ENCODE measurements around the gene ANKRD24. TPM values are rescaled to one million over a fixed set of nuclear protein-coding genes. Genes with fewer than 3 reads are reported as not detected.

The ANKRD24 gene
- total RNA-seq, 2 donors from 2014 or later, result 0.33 to 0.74 TPM

DNA sequence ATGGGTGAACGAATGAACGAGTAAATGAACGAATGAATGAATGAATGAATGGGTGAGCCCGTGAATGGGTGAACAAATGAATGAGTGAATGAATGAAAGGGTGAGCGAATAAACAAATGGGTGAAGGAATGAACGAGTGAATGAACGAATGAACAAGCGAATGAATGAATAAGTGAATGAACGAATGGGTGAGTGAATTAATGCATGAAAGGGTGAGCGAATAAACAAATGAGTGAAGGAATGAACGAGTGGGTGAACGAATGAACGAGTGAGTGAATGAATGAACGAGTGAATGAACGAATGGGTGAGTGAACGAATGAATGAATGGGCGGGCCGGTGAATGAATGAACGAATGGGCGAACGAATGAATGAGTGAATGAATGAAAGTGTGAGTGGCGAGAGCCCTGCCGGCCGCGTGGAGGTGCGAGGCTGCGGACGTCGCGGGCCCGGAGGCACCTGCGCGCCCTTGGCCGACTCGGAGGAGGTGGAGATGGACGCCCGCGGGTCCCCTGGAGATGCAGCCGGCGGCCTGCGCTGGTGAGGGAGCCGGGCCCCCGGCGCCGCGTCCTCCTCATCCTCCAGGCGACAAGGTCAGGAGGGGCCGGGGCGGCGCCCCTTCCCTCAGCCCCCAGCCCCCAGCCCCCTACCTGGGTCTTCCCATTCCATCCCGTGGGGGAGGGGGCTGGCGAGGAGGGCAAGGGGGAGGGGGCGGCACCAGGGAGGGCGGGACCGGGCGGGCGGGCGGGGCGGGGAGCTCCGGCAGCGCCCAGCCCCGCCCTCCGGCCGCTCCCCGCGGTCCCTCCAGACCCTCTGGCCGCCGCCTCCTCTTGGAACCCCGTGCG is 15.4 kb downstream of the ANKRD24 start:
- peaks cover 11 to 16% of the 10 kb centered on the region in 2 donors for H3K4me1 Mint-ChIP-seq (ENCODE audit: low read depth in 2 of 2)
- H3K27ac Mint-ChIP-seq, result peak overlapping the region in 1 of 2 donors; percentile 5
- peaks cover 11% of the 10 kb centered on the region for H3K36me3 Mint-ChIP-seq
- peaks cover 39 to 45% of the 10 kb centered on the region in 2 donors for H3K27me3 Mint-ChIP-seq
- no peak for ATAC-seq
- no peak overlapping the region for H3K4me3 Mint-ChIP-seq
- DNase-seq (ENCODE audit: low spot score), result no peak
- H3K9me3 Mint-ChIP-seq, result peaks cover 8% of the 10 kb centered on the region

- no peak overlapping the region for H3K27ac Mint-ChIP-seq
- ATAC-seq (no peak), DNase-seq (ENCODE audit: low spot score) (no peak)
- peaks cover 11 to 16% of the 10 kb centered on the region in 2 donors for H3K4me1 Mint-ChIP-seq (ENCODE audit: low read depth in 2 of 2)
- H3K9me3 Mint-ChIP-seq, result peaks cover 8% of the 10 kb centered on the region
- no peak overlapping the region for H3K4me3 Mint-ChIP-seq
- H3K36me3 Mint-ChIP-seq, result peaks cover 11% of the 10 kb centered on the region
- peaks cover 36 to 45% of the 10 kb centered on the region in 2 donors for H3K27me3 Mint-ChIP-seq
These were observed 16.1 kb downstream of the ANKRD24 start for GRCh38 chr19:4198467-4199126.

DNA sequence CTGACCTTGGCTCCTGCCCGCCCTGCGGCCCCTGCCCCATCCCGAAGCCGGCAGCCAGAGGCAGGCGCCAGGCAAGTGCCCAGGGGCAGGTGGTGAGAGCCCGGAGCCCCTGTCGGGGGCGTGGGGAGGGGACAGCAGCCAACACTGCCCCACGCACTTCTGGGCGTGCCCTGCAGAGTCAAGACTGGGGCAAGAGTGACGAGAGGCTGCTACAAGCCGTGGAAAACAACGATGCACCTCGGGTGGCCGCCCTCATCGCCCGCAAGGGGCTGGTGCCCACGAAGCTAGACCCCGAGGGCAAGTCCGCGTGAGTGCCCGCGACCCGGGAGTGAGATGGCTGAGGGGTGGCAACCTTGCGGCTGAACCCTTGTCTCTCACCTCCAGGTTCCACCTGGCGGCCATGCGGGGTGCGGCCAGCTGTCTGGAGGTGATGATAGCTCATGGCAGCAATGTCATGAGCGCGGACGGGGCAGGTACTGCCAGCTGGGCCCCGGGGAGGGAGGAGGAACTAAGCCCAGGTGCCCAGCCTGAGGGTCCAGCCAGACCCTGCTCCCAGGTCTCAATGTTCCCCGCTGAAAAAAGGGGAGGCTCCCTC is 17.3 kb downstream of the ANKRD24 start:
- ATAC-seq (peak in 1 of 2 donors; percentile 25), DNase-seq (ENCODE audit: low spot score) (no peak)
- H3K9me3 Mint-ChIP-seq, result peaks cover 8% of the 10 kb centered on the region
- peaks cover 11% of the 10 kb centered on the region for H3K36me3 Mint-ChIP-seq
- H3K27me3 Mint-ChIP-seq, result peaks cover 29 to 37% of the 10 kb centered on the region in 2 donors
- H3K4me3 Mint-ChIP-seq, result no peak overlapping the region
- no peak overlapping the region for H3K27ac Mint-ChIP-seq
- H3K4me1 Mint-ChIP-seq (ENCODE audit: low read depth in 2 of 2), result peaks cover 11 to 17% of the 10 kb centered on the region in 2 donors

GRCh38 chr19:4200940-4201542 is 18.6 kb downstream of the ANKRD24 start:
- DNase-seq (ENCODE audit: low spot score), result no peak
- H3K4me1 Mint-ChIP-seq (ENCODE audit: low read depth in 2 of 2), result peaks cover 11 to 17% of the 10 kb centered on the region in 2 donors
- H3K4me3 Mint-ChIP-seq, result no peak overlapping the region
- peaks cover 8% of the 10 kb centered on the region for H3K9me3 Mint-ChIP-seq
- ATAC-seq, result no peak
- H3K27ac Mint-ChIP-seq, result no peak overlapping the region
- H3K27me3 Mint-ChIP-seq, result peaks cover 25 to 33% of the 10 kb centered on the region in 2 donors
- peaks cover 11% of the 10 kb centered on the region for H3K36me3 Mint-ChIP-seq

DNA sequence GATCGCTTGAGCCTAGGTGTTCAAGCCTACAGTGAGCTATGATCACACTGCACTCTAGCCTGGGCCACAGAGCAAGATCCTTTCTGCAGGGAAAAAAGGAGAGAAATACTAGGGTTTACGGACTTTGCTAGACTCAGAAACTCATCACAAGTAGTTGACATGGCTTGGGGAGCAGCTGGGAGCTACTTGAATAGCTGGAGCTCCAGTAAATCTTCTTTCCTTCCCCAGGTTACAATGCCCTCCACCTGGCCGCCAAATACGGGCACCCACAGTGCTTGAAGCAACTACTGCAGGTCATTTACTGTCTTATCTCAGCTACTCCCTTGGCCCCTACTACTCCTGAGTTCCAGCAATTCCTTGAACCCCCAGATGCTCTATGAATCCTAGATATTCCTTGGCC is 19.3 kb downstream of the ANKRD24 start:
- no peak overlapping the region for H3K27ac Mint-ChIP-seq
- peaks cover 11% of the 10 kb centered on the region for H3K36me3 Mint-ChIP-seq
- peaks cover 8% of the 10 kb centered on the region for H3K9me3 Mint-ChIP-seq
- no peak overlapping the region for H3K4me3 Mint-ChIP-seq
- H3K4me1 Mint-ChIP-seq (ENCODE audit: low read depth in 2 of 2), result peaks cover 11 to 17% of the 10 kb centered on the region in 2 donors
- no peak for DNase-seq (ENCODE audit: low spot score)
- no peak for ATAC-seq
- H3K27me3 Mint-ChIP-seq, result peaks cover 26 to 30% of the 10 kb centered on the region in 2 donors

GRCh38 chr19:4206818-4207484 is 24.5 kb downstream of the ANKRD24 start:
- Mint-ChIP-seq H3K4me1 (ENCODE audit: low read depth in 2 of 2) (peaks cover 0 to 6% of the 10 kb centered on the region in 2 donors), H3K9me3 (no peaks in the 10 kb centered on the region), H3K4me3 (no peak overlapping the region), H3K36me3 (no peaks in the 10 kb centered on the region), H3K27ac (no peak overlapping the region), H3K27me3 (peaks cover 0 to 4% of the 10 kb centered on the region in 2 donors)
- ATAC-seq (no peak), DNase-seq (ENCODE audit: low spot score) (no peak)

- Mint-ChIP-seq H3K9me3 (no peaks in the 10 kb centered on the region), H3K27ac (no peak overlapping the region), H3K36me3 (no peaks in the 10 kb centered on the region), H3K27me3 (peaks cover 0 to 8% of the 10 kb centered on the region in 2 donors), H3K4me3 (no peak overlapping the region), H3K4me1 (ENCODE audit: low read depth in 2 of 2) (peaks cover 0 to 10% of the 10 kb centered on the region in 2 donors)
- no peak for DNase-seq (ENCODE audit: low spot score)
- no peak for ATAC-seq
These were observed 26.1 kb downstream of the ANKRD24 start for GRCh38 chr19:4208385-4209094.

DNA sequence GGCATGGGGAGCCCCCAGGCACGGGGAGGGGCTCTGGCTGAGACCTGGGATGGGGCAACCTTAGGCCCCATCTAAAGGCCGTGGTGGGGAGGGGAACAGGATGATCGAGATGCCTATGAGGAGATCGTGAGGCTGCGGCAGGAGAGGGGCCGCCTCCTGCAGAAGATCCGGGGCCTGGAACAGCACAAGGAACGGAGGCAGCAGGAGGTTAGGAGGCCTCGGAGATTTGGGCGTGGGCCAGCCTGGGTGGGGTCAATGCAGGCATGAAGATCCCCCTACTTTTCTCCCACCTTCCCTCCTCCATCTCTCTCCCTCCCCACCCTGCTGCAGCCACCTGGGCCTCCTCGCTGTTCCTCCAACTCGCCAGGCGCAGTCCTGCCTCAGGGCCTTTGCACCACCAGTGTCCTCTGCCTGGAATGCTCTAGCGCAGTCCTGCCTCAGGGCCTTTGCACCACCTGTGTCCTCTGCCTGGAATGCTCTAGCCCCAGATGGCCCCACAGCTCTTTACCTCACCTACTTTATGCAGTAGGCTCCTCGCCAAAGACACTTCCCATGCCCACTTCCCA is 27.8 kb downstream of the ANKRD24 start:
- Mint-ChIP-seq H3K4me1 (ENCODE audit: low read depth in 2 of 2) (peaks cover 11 to 20% of the 10 kb centered on the region in 2 donors), H3K9me3 (no peaks in the 10 kb centered on the region), H3K36me3 (no peaks in the 10 kb centered on the region), H3K27me3 (peaks cover 0 to 11% of the 10 kb centered on the region in 2 donors), H3K4me3 (no peak overlapping the region), H3K27ac (no peak overlapping the region)
- DNase-seq (ENCODE audit: low spot score) (no peak), ATAC-seq (no peak)

DNA sequence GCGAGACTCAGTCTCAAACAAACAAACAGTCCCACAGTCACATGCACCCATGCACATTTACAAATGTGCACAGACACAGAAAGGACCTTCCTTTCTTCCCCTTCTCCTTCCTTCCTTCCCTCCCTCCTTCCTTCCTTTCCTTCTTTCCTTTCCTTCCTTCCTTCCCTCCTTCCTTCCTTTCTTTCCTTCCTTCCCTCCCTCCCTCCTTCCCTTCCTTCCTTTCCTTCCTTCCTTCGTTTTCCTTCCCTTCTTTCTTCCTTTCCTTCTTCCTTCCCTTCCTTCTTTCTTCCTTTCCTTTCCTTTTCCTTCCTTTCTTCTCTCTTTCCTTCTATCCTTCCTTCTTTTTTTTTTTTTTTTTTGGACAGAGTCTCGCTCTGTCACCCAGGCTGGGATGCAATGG is 30.6 kb downstream of the ANKRD24 start:
- DNase-seq (ENCODE audit: low spot score) (no peak), ATAC-seq (no peak)
- H3K27me3 Mint-ChIP-seq, result peaks cover 0 to 7% of the 10 kb centered on the region in 2 donors
- H3K36me3 Mint-ChIP-seq, result no peaks in the 10 kb centered on the region
- H3K4me3 Mint-ChIP-seq, result no peak overlapping the region
- no peaks in the 10 kb centered on the region for H3K9me3 Mint-ChIP-seq
- H3K4me1 Mint-ChIP-seq (ENCODE audit: low read depth in 2 of 2), result peaks cover 11 to 20% of the 10 kb centered on the region in 2 donors
- H3K27ac Mint-ChIP-seq, result no peak overlapping the region

- ATAC-seq (no peak), DNase-seq (ENCODE audit: low spot score) (no peak)
- peaks cover 11 to 17% of the 10 kb centered on the region in 2 donors for H3K4me1 Mint-ChIP-seq (ENCODE audit: low read depth in 2 of 2)
- no peak overlapping the region for H3K4me3 Mint-ChIP-seq
- H3K36me3 Mint-ChIP-seq, result no peaks in the 10 kb centered on the region
- H3K27ac Mint-ChIP-seq, result no peak overlapping the region
- no peaks in the 10 kb centered on the region for H3K9me3 Mint-ChIP-seq
- peaks cover 0 to 7% of the 10 kb centered on the region in 2 donors for H3K27me3 Mint-ChIP-seq
These were observed 33.3 kb downstream of the ANKRD24 start for GRCh38 chr19:4215807-4216206.

DNA sequence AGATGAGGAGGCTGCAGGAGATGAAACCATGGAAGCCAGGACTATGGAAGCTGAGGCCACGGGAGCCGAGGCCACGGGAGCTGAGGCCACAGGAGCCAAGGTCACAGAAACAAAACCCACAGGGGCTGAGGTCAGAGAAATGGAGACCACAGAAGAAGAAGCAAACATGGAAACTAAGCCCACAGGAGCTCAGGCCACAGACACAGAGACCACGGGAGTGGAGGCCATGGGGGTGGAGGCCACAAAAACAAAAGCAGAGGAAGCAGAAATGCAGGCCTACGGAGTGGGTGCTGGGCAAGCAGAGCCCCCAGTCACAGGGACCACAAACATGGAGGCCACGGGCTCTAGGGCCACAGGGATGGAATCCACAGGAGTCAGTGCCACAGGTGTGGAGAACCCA is 34.4 kb downstream of the ANKRD24 start:
- H3K36me3 Mint-ChIP-seq, result no peaks in the 10 kb centered on the region
- H3K27ac Mint-ChIP-seq, result no peak overlapping the region
- peaks cover 0 to 7% of the 10 kb centered on the region in 2 donors for H3K27me3 Mint-ChIP-seq
- DNase-seq (ENCODE audit: low spot score) (no peak), ATAC-seq (no peak)
- H3K9me3 Mint-ChIP-seq, result no peaks in the 10 kb centered on the region
- H3K4me1 Mint-ChIP-seq (ENCODE audit: low read depth in 2 of 2), result peaks cover 11 to 19% of the 10 kb centered on the region in 2 donors
- no peak overlapping the region for H3K4me3 Mint-ChIP-seq

DNA sequence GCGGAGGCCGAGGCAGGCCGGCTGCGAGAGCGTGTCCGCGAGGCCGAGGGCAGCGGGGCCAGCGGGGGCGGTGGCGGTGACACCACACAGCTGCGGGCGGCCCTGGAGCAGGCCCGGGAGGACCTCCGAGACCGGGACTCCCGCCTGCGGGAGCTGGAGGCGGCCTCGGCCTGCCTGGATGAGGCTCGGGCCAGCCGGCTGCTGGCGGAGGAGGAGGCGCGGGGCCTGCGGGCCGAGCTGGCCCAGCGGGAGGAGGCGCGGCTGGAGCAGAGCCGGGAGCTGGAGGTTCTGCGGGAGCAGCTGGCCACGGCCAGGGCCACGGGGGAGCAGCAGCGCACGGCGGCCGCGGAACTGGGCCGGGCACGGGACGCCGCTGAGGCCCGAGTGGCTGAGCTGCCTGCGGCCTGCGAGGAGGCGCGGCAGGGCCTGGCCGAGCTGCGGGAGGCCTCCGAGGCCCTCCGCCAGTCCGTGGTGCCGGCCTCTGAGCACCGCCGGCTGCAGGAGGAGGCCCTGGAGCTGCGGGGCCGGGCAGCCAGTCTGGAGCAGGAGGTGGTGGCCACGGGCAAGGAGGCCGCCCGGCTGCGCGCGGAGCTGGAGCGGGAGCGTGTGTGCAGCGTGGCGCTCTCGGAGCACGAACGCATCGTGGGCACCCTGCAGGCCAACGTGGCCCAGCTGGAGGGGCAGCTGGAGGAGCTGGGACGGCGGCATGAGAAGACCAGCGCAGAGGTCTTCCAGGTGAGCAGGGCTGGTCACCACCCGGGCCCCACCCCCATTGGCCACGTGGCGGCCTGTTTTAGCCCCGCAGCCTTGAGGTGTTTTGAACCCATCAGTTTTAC is 35.2 kb downstream of the ANKRD24 start:
- ATAC-seq (no peak), DNase-seq (ENCODE audit: low spot score) (no peak)
- H3K36me3 Mint-ChIP-seq, result no peaks in the 10 kb centered on the region
- H3K27me3 Mint-ChIP-seq, result peaks cover 0 to 7% of the 10 kb centered on the region in 2 donors
- H3K4me1 Mint-ChIP-seq (ENCODE audit: low read depth in 2 of 2), result peaks cover 11 to 16% of the 10 kb centered on the region in 2 donors
- no peak overlapping the region for H3K27ac Mint-ChIP-seq
- no peaks in the 10 kb centered on the region for H3K9me3 Mint-ChIP-seq
- H3K4me3 Mint-ChIP-seq, result no peak overlapping the region
